Neuronal stem cell (in vitro differentiated cells): Measurements from ENCODE around the gene CRYGD.
A peak's percentile ranks its signal among the peaks of the same experiment; 100 is the strongest.

Experiments used
- DNase-seq: peaks from one replicate; pipeline ENCODE4 v3.0.0-alpha.2; 2013; ENCODE audit warnings: low spot score
- H2AFZ ChIP-seq: one replicate; pipeline ENCODE4 v1.6.1; 2013; ENCODE audit warnings: mild to moderate bottlenecking, low read length, inconsistent platforms
- H2AK5ac ChIP-seq: 2 replicates; pipeline ENCODE4 v1.6.1; 2013; ENCODE audit warnings: low read depth, mild to moderate bottlenecking, inconsistent platforms, low read length, moderate library complexity, mixed read lengths
- H2BK120ac ChIP-seq: 2 replicates; pipeline ENCODE4 v1.6.1; 2013; ENCODE audit warnings: low read depth, mild to moderate bottlenecking, inconsistent platforms, low read length, moderate library complexity, mixed read lengths
- H2BK12ac ChIP-seq: one replicate; pipeline ENCODE4 v1.6.1; 2013; ENCODE audit warnings: low read length, inconsistent platforms
- H2BK15ac ChIP-seq: 2 replicates; pipeline ENCODE4 v1.6.1; 2013; ENCODE audit warnings: mild to moderate bottlenecking, low read length, inconsistent platforms, mixed read lengths
- H2BK5ac ChIP-seq: one replicate; pipeline ENCODE4 v1.6.1; 2013; ENCODE audit warnings: inconsistent platforms, mild to moderate bottlenecking, low read length, moderate library complexity
- H3K14ac ChIP-seq: one replicate; pipeline ENCODE4 v1.6.1; 2013; ENCODE audit warnings: low read length, inconsistent platforms
- H3K18ac ChIP-seq: 2 replicates; pipeline ENCODE4 v1.6.1; 2013; ENCODE audit warnings: low read length, inconsistent platforms
- H3K23ac ChIP-seq: 2 replicates; pipeline ENCODE4 v1.6.1; 2013; ENCODE audit warnings: low read depth, mild to moderate bottlenecking, mixed read lengths, low read length, inconsistent platforms; ENCODE audit not compliant: poor library complexity
- H3K27ac ChIP-seq: replicated peaks from 3 replicates; pipeline ENCODE4 v1.5.1; 2013; ENCODE audit warnings: low read length, inconsistent platforms
- H3K27me3 ChIP-seq, 3 experiments: 2 replicates each; pipeline ENCODE4 v1.6.1; 2013; ENCODE audit warnings: low read length in 3 of 3, mild to moderate bottlenecking in 2 of 3, inconsistent platforms in 1 of 3, low read depth in 1 of 3, mixed read lengths in 1 of 3, moderate library complexity in 1 of 3; ENCODE audit not compliant: control insufficient read depth in 3 of 3, insufficient read depth in 3 of 3
- H3K36me3 ChIP-seq, 2 donors: replicated peaks in 1 of 2; 2 replicates each; pipeline ENCODE4 v1.6.1; 2013; ENCODE audit warnings: low read length in 2 of 2; ENCODE audit not compliant: control insufficient read depth in 2 of 2, insufficient read depth in 2 of 2
- H3K4ac ChIP-seq: 2 replicates; pipeline ENCODE4 v1.6.1; 2013; ENCODE audit warnings: inconsistent platforms, mild to moderate bottlenecking, low read length, moderate library complexity
- H3K4me1 ChIP-seq, 2 donors: 1 replicate in 1 of 2; 2 replicates in 1 of 2; pipeline ENCODE4 v1.6.1; 2013; ENCODE audit warnings: low read length in 2 of 2, low read depth in 1 of 2; ENCODE audit not compliant: control insufficient read depth in 2 of 2, insufficient read depth in 1 of 2
- H3K4me2 ChIP-seq: one replicate; pipeline ENCODE4 v1.6.1; 2013; ENCODE audit warnings: mild to moderate bottlenecking, low read length, inconsistent platforms; ENCODE audit not compliant: insufficient read depth, poor library complexity, severe bottlenecking
- H3K4me3 ChIP-seq, 2 donors: 2 replicates each; pipeline ENCODE4 v1.5.1; 2013; ENCODE audit warnings: low read length in 2 of 2, mild to moderate bottlenecking in 2 of 2, inconsistent platforms in 1 of 2, moderate library complexity in 1 of 2
- H3K79me1 ChIP-seq: one replicate; pipeline ENCODE4 v1.6.1; 2013; ENCODE audit warnings: low read depth, mild to moderate bottlenecking, inconsistent platforms, low read length, moderate library complexity
- H3K9ac ChIP-seq: one replicate; pipeline ENCODE4 v1.6.1; 2013; ENCODE audit warnings: mild to moderate bottlenecking, low read depth, low read length, inconsistent platforms; ENCODE audit not compliant: poor library complexity
- H3K9me3 ChIP-seq, 2 donors: replicated peaks in 1 of 2; 2 replicates each; pipeline versions ENCODE3 to v1.6.1; 2013; ENCODE audit warnings: low read length in 2 of 2, mild to moderate bottlenecking in 2 of 2, inconsistent platforms in 1 of 2, low read depth in 1 of 2, mixed read lengths in 1 of 2, moderate library complexity in 1 of 2; ENCODE audit not compliant: control insufficient read depth in 2 of 2, insufficient read depth in 1 of 2
- H4K8ac ChIP-seq: one replicate; pipeline ENCODE4 v1.6.1; 2013; ENCODE audit warnings: low read depth, mild to moderate bottlenecking, inconsistent platforms, low read length, moderate library complexity
- H4K91ac ChIP-seq: one replicate; pipeline ENCODE4 v1.6.1; 2013; ENCODE audit warnings: low read length, low read depth, mild to moderate bottlenecking, inconsistent platforms; ENCODE audit not compliant: poor library complexity
- WGBS, 2 donors: extraction: QIAGEN DNeasy Blood & Tissue Kit; methylation state at CpG; one replicate each; pipeline ENCODE4 v1.1.7; 2013; ENCODE audit warnings: missing lambda C conversion rate in 2 of 2, mixed read lengths in 1 of 2; ENCODE audit not compliant: insufficient read length in 2 of 2, insufficient replicate concordance in 1 of 2; ENCODE audit errors: extremely low coverage in 2 of 2; 5-methylcytosine and 5-hydroxymethylcytosine counted together

The CRYGD gene

DNA sequence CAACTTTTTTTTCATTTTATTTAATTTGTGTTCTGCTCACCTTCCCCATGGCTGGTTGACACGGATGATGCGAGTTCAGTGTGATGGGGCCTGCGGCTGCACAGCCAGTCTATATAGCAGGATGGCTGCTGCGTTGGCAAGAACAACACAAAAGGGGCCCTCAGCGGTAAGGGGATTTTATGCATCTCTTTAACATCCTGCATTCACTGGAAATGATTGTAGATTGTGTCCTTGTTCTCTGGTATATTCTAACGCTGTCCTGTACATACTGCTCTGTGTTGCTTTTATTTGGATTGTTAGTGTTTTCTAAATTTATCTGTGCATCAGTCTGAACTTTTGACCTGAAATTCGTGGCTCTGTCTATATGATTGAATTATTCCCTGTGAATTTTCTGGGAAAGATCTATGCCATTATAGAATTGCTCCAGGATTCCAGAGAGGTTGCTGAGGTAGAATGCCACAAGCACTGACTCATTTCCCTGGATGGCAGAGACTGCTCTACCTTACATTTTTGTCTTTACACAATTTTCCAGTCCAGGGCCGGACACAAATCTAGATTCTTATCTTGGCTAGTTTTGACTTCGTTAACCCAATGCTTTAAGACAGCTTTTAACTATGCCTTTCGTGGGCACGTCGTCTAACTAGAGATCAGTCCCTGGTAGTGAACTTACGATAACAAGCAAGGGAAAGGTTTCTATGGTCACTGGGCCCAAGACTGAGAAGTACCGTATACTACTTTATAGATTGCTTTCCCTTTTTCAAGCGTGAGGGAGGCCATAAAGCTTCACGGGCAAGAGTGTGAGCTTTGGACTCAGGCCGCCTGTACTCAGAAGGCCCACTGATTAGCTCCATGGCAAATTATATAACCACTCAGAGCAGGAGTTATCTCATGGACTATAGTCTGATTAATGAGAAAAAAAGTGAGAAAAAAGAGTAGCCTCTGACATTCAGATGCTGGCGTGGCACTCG lies 5.7 kb upstream of the CRYGD start, which contains the start of gene CRYGC:
Gene CRYGC (minus strand): TSS at position 85 of the 968 bp plus-strand sequence. CDS start 36 bp downstream, at position 49.
- H3K14ac ChIP-seq: no peak within 1 kb of the TSS
- whole genome bisulfite sequencing, 2 donors: no CpG with 5 or more reads among the region's 19 CpGs
- H3K27ac ChIP-seq: no peak within 1 kb of the TSS
- H4K8ac ChIP-seq: no peak within 1 kb of the TSS
- no peak within 1 kb of the TSS for H2BK120ac ChIP-seq
- no peaks in the 10 kb centered on the region for H3K9me3 ChIP-seq
- H3K27me3 ChIP-seq: no peaks in the 10 kb centered on the region
- H3K4me2 ChIP-seq: no peak within 1 kb of the TSS
- H3K23ac ChIP-seq: no peak within 1 kb of the TSS
- H3K4me1 ChIP-seq: peaks cover 2 to 8% of the 10 kb centered on the region in 2 donors
- no peak within 1 kb of the TSS for H3K4me3 ChIP-seq
- no peak within 1 kb of the TSS for H3K18ac ChIP-seq
- no peak within 1 kb of the TSS for H4K91ac ChIP-seq
- no peak within 1 kb of the TSS for H3K4ac ChIP-seq
- no peak for DNase-seq
- no peak within 1 kb of the TSS for H2AK5ac ChIP-seq
- no peaks in the 10 kb centered on the region for H3K79me1 ChIP-seq
- H2BK12ac ChIP-seq: no peak within 1 kb of the TSS
- H3K9ac ChIP-seq: no peak within 1 kb of the TSS
- peak within 1 kb of the TSS; percentile 72 for H2AFZ ChIP-seq
- no peak within 1 kb of the TSS for H2BK5ac ChIP-seq
- no peak within 1 kb of the TSS for H2BK15ac ChIP-seq
- no peaks in the 10 kb centered on the region for H3K36me3 ChIP-seq

DNA sequence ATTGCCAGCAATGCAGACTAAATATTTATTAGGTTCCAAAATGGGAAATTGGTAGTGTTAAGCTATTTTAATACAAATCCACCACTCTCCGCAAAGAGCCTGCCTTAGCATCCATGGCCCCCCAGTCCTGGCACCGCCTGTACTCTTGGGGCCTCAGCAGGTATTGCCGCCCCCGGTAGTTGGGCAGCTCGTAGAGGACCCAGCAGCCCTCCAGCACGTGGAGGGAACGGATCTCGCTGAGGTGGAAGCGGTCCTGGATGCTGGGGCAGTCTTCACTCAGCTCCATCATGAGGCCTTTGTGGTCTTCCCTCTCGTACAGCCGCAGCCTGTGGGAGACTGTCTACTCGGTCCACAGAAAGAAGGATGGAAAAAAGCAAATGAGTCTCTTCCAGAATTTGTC lies 3.8 kb upstream of the CRYGD start:
- no peak overlapping the region for H3K9ac ChIP-seq
- no peak overlapping the region for H4K91ac ChIP-seq
- H2AFZ ChIP-seq: no peak overlapping the region
- no peak overlapping the region for H3K27ac ChIP-seq
- peaks cover 0 to 8% of the 10 kb centered on the region in 2 donors for H3K4me1 ChIP-seq
- H3K4me3 ChIP-seq: no peak overlapping the region
- no peak overlapping the region for H2BK120ac ChIP-seq
- no peak for DNase-seq
- H2BK15ac ChIP-seq: no peak overlapping the region
- H3K9me3 ChIP-seq: no peaks in the 10 kb centered on the region
- H2BK5ac ChIP-seq: no peak overlapping the region
- H3K4ac ChIP-seq: no peak overlapping the region
- H4K8ac ChIP-seq: no peak overlapping the region
- no peak overlapping the region for H3K23ac ChIP-seq
- no peak overlapping the region for H2AK5ac ChIP-seq
- peak overlapping the region; percentile 74 for H3K18ac ChIP-seq
- no CpG with 5 or more reads among the region's 12 CpGs for WGBS, 2 donors
- H3K14ac ChIP-seq: no peak overlapping the region
- no peak overlapping the region for H2BK12ac ChIP-seq
- no peak overlapping the region for H3K4me2 ChIP-seq
- no peaks in the 10 kb centered on the region for H3K27me3 ChIP-seq
- no peaks in the 10 kb centered on the region for H3K79me1 ChIP-seq
- no peaks in the 10 kb centered on the region for H3K36me3 ChIP-seq

- no peak overlapping the region for H2AK5ac ChIP-seq
- H3K14ac ChIP-seq: no peak overlapping the region
- H3K9ac ChIP-seq: no peak overlapping the region
- no peak overlapping the region for H3K4me3 ChIP-seq
- H3K79me1 ChIP-seq: no peaks in the 10 kb centered on the region
- no CpG with 5 or more reads among the region's 4 CpGs for WGBS, 2 donors
- peaks cover 0 to 8% of the 10 kb centered on the region in 2 donors for H3K4me1 ChIP-seq
- no peak overlapping the region for H2BK15ac ChIP-seq
- H2BK120ac ChIP-seq: no peak overlapping the region
- no peak for DNase-seq
- no peak overlapping the region for H3K4me2 ChIP-seq
- H3K27me3 ChIP-seq: no peaks in the 10 kb centered on the region
- H2AFZ ChIP-seq: no peak overlapping the region
- no peaks in the 10 kb centered on the region for H3K36me3 ChIP-seq
- no peak overlapping the region for H3K27ac ChIP-seq
- H2BK12ac ChIP-seq: no peak overlapping the region
- H3K9me3 ChIP-seq: no peaks in the 10 kb centered on the region
- no peak overlapping the region for H2BK5ac ChIP-seq
- H4K8ac ChIP-seq: no peak overlapping the region
- no peak overlapping the region for H3K23ac ChIP-seq
- no peak overlapping the region for H3K4ac ChIP-seq
- H4K91ac ChIP-seq: no peak overlapping the region
- H3K18ac ChIP-seq: no peak overlapping the region
These were observed 2.8 kb upstream of the CRYGD start for GRCh38 chr2:208127090-208127489.

DNA sequence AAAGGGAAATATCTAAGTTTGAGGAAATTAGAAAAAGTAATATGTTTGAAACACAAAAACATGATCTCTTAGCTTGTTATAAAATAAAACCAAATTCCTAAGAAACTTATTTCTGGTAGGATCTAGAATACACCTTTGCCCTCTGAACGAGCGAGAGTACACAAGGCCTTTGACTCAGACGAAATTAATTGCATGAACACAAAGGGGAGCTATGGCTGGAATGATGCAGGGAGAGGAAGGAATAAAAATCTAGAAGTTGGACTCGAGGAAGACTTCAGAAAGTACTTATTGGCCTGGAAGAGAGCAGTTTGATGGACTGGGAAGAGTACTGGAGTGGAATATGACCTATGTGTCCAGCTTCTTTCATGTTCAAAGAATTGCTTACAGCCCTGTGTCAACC lies 927 bp upstream of the CRYGD start:
- Histone ChIP-seq H2BK5ac (no peak overlapping the region), H2BK120ac (no peak overlapping the region), H3K4me3 (no peak overlapping the region), H4K8ac (no peak overlapping the region), H2AFZ (no peak overlapping the region), H2BK15ac (no peak overlapping the region), H3K14ac (no peak overlapping the region), H3K36me3 (no peaks in the 10 kb centered on the region), H2BK12ac (no peak overlapping the region), H3K27ac (no peak overlapping the region), H3K9ac (no peak overlapping the region), H3K4ac (no peak overlapping the region), H3K4me2 (no peak overlapping the region), H3K18ac (no peak overlapping the region), H3K4me1 (peaks cover 0 to 8% of the 10 kb centered on the region in 2 donors), H3K27me3 (no peaks in the 10 kb centered on the region), H2AK5ac (no peak overlapping the region), H3K23ac (no peak overlapping the region), H3K79me1 (no peaks in the 10 kb centered on the region), H4K91ac (no peak overlapping the region), H3K9me3 (no peaks in the 10 kb centered on the region)
- no peak for DNase-seq
- WGBS, 2 donors: no CpG with 5 or more reads among the region's 4 CpGs
